Activated CD4-positive, alpha-beta memory T cell treated with anti-CD3 and anti-CD28 coated beads, Interleukin-2, amount 10 ng/mL, durations not matched to agents 7 days and 5 days (primary cell): ENCODE data around the gene ANKRD28. TPM values are rescaled to one million over a fixed set of nuclear protein-coding genes. Genes with fewer than 3 reads are reported as not detected.
A peak's percentile ranks its signal among the peaks of the same experiment; 100 is the strongest.
"Not testable (repeated sequence)": the region's sequence is repeated elsewhere in the genome, so short reads cannot be mapped to it uniquely, and the experiment has no call there.

Experiments used
- CTCF ChIA-PET: fragments of 350-600 bp; sonication (Branson Sonifier 250); formaldehyde crosslinking; loops from one replicate; lab custom pipeline; 2021; ENCODE audit warnings: antibody characterized with exemption, inconsistent platforms; lab: Charles Lee
- POLR2A ChIA-PET: fragments of 350-600 bp; sonication (Branson Sonifier 250); formaldehyde crosslinking; loops from one replicate; lab custom pipeline; 2021; ENCODE audit warnings: antibody characterized with exemption; lab: Charles Lee
- DNase-seq: peaks from one replicate; pipeline ENCODE4 v3.0.0-alpha.2; 2020
- H3K27ac Mint-ChIP-seq: one replicate; pipeline ENCODE4 v1.8.0; 2021; ENCODE audit warnings: mild to moderate bottlenecking, mixed read lengths
- H3K27me3 Mint-ChIP-seq: one replicate; pipeline ENCODE4 v1.8.0; 2021; ENCODE audit warnings: mixed read lengths
- H3K36me3 Mint-ChIP-seq: one replicate; pipeline ENCODE4 v1.8.0; 2021; ENCODE audit warnings: low read depth, mixed read lengths
- H3K4me1 Mint-ChIP-seq: one replicate; pipeline ENCODE4 v1.8.0; 2021; ENCODE audit warnings: mixed read lengths
- H3K4me3 Mint-ChIP-seq: one replicate; pipeline ENCODE4 v1.8.0; 2021; ENCODE audit warnings: mild to moderate bottlenecking, mixed read lengths
- H3K9me3 Mint-ChIP-seq: one replicate; pipeline ENCODE4 v1.8.0; 2021; ENCODE audit warnings: mixed read lengths
- total RNA-seq, 2 experiments: library from RNA; stranded (reverse); gene quantifications; one replicate each; pipeline ENCODE4 v1.2.3, GENCODE V29; 2021

Gene ANKRD28
- total RNA-seq, 2 experiments from 2014 or later, result 56.5 to 56.6 TPM

- H3K4me1 Mint-ChIP-seq, POLR2A ChIA-PET: not testable (repeated sequence)
Measured at GRCh38 chr3:15738616-15739005, 59.2 kb downstream of the ANKRD28 start.

DNA sequence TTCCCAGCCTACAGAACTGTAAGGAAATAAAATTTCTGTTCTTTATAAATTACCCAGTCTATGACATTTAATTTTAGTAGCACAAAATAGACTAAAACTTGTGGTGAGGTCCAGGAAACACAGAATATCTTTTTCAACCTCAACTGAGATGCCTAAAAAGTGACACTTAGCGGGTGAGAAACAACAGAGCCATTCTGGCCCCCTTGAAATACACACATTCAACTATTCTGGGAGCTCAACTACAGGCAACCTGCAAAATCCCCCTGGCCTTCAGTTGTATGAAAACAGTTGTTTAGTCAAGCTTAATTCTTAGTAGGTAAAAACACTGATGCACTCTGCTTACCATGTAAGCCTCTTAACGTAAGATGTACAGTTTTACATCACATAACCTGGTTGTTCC, 66.8 kb downstream of the ANKRD28 start:
- POLR2A ChIA-PET, result no interaction called here

More at GRCh38 chr3:15738616-15739005, 59.2 kb downstream of the ANKRD28 start:
- Mint-ChIP-seq H3K36me3 (peaks cover 74% of the 10 kb centered on the region), H3K9me3 (peaks cover 33% of the 10 kb centered on the region)
- H3K4me3 Mint-ChIP-seq, DNase-seq, CTCF ChIA-PET, H3K27ac Mint-ChIP-seq, H3K27me3 Mint-ChIP-seq: not testable (repeated sequence)

DNA sequence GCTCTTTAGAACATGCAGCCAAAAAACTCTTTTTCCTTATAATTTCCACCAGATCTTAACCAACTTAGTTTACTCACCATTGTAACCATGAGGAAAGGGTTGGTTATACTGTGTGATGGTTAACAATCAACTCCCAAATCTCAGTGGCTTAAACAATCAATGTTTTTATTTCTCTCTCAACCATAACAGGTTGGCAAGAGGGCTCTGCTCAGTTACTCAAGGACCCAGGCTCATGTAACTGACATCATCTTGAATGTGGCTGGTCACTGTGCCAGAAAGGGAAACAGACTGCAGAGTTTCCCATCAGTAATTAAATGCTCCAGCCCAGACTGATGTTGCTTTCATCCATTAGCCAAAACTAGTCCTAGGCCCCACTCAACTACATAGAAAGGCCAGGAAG, 69.0 kb downstream of the ANKRD28 start:
- CTCF ChIA-PET, result no interaction called here
- peaks cover 78% of the 10 kb centered on the region for H3K36me3 Mint-ChIP-seq
- H3K27me3 Mint-ChIP-seq, result no peaks in the 10 kb centered on the region
- DNase-seq, result no peak
- H3K9me3 Mint-ChIP-seq, result no peaks in the 10 kb centered on the region
- no peak overlapping the region for H3K27ac Mint-ChIP-seq
- POLR2A ChIA-PET, result interaction anchor here (0.6 kb wide), 1 partner anchor 109 kb away, joined by 3 read pairs; no protein-coding TSS in a partner anchor
- peaks cover 22% of the 10 kb centered on the region for H3K4me1 Mint-ChIP-seq
- no peak overlapping the region for H3K4me3 Mint-ChIP-seq

More for the DNA sequence above, 66.8 kb downstream of the ANKRD28 start:
- H3K27me3 Mint-ChIP-seq, result no peaks in the 10 kb centered on the region
- no peaks in the 10 kb centered on the region for H3K9me3 Mint-ChIP-seq
- no peak for DNase-seq
- peaks cover 77% of the 10 kb centered on the region for H3K36me3 Mint-ChIP-seq
- CTCF ChIA-PET, result no interaction called here
- no peak overlapping the region for H3K27ac Mint-ChIP-seq
- H3K4me1 Mint-ChIP-seq, result peaks cover 14% of the 10 kb centered on the region
- H3K4me3 Mint-ChIP-seq, result no peak overlapping the region

- no peaks in the 10 kb centered on the region for H3K27me3 Mint-ChIP-seq
- no peak overlapping the region for H3K27ac Mint-ChIP-seq
- POLR2A ChIA-PET, result interaction anchor here (0.6 kb wide), 1 partner anchor 17 kb away, joined by 4 read pairs; no protein-coding TSS in a partner anchor
- DNase-seq, result no peak
- peaks cover 74% of the 10 kb centered on the region for H3K36me3 Mint-ChIP-seq
- no peaks in the 10 kb centered on the region for H3K9me3 Mint-ChIP-seq
- H3K4me3 Mint-ChIP-seq, result no peak overlapping the region
- peaks cover 28% of the 10 kb centered on the region for H3K4me1 Mint-ChIP-seq
- CTCF ChIA-PET, result interaction anchor here (1.1 kb wide), 1 partner anchor 24 kb away, joined by 3 read pairs; no protein-coding TSS in a partner anchor
Measured at GRCh38 chr3:15726881-15727280, 70.9 kb downstream of the ANKRD28 start.

DNA sequence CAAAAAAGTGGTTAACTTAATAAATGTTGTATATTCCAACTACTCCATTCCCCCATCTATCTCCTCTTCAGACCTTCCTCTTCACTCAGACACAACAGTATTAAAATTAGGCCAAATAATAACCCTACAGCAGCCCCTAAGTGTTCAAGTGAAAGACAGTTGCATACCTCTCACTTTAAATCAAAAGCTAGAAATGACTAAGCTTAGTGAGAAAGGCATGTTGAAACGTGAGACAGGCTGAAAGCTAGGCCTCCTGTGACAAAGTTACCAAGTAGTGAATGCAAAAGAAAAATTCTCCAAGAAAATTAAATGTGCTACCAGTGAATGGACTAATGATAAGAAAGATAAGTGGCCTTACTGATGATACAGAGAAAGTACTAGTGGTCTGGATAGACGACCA, 71.7 kb downstream of the ANKRD28 start:
- H3K27ac Mint-ChIP-seq, result peak overlapping the region; percentile 4
- no peak for DNase-seq
- ChIA-PET POLR2A (no interaction called here), CTCF (interaction anchor here (1.1 to 1.3 kb wide), 2 partner anchors 12 to 25 kb away, joined by 3 to 4 read pairs; no protein-coding TSS in a partner anchor)
- H3K4me1 Mint-ChIP-seq, result peaks cover 28% of the 10 kb centered on the region
- no peak overlapping the region for H3K4me3 Mint-ChIP-seq
- no peaks in the 10 kb centered on the region for H3K9me3 Mint-ChIP-seq
- peaks cover 73% of the 10 kb centered on the region for H3K36me3 Mint-ChIP-seq
- no peaks in the 10 kb centered on the region for H3K27me3 Mint-ChIP-seq

DNA sequence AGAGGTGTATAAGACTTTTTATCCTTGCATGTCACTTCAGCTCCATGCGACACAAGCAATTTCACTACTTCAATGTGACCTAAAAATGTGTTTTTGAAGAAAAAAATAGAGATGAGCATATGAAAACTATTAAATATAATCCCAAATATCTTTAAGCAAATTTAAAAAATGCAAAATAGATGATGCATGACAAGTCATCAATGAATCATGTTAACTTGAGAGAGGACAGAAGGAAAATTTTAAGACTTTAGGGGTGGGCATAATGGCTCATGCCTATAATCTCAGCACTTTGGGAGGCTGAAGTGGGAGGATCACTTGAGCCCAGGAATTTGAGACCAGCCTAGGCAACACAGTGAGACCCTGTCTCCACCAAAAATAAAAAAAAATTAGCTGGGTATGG, 73.3 kb downstream of the ANKRD28 start:
- Mint-ChIP-seq H3K27me3 (no peaks in the 10 kb centered on the region), H3K4me1 (peaks cover 28% of the 10 kb centered on the region), H3K36me3 (peaks cover 77% of the 10 kb centered on the region), H3K27ac (no peak overlapping the region), H3K4me3 (no peak overlapping the region), H3K9me3 (no peaks in the 10 kb centered on the region)
- no peak for DNase-seq
- ChIA-PET CTCF (no interaction called here), POLR2A (no interaction called here)

DNA sequence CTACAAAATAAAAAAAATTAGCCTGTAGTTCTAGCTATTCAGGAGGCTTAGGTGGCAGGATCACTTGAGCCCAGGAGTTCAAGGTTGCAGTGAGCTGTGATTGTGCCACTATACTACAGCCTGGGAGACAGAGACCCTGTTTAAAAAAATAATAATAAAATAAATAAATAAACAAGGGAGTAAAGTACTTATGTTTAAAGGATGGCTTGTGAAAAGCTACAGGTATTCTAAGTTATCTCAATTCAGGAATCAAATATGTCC, 74.2 kb downstream of the ANKRD28 start:
- Mint-ChIP-seq H3K9me3 (no peaks in the 10 kb centered on the region), H3K4me3 (no peak overlapping the region), H3K27ac (no peak overlapping the region), H3K4me1 (peaks cover 26% of the 10 kb centered on the region), H3K27me3 (no peaks in the 10 kb centered on the region), H3K36me3 (peaks cover 72% of the 10 kb centered on the region)
- no peak for DNase-seq
- CTCF ChIA-PET, result no interaction called here
- POLR2A ChIA-PET, result no interaction called here

DNA sequence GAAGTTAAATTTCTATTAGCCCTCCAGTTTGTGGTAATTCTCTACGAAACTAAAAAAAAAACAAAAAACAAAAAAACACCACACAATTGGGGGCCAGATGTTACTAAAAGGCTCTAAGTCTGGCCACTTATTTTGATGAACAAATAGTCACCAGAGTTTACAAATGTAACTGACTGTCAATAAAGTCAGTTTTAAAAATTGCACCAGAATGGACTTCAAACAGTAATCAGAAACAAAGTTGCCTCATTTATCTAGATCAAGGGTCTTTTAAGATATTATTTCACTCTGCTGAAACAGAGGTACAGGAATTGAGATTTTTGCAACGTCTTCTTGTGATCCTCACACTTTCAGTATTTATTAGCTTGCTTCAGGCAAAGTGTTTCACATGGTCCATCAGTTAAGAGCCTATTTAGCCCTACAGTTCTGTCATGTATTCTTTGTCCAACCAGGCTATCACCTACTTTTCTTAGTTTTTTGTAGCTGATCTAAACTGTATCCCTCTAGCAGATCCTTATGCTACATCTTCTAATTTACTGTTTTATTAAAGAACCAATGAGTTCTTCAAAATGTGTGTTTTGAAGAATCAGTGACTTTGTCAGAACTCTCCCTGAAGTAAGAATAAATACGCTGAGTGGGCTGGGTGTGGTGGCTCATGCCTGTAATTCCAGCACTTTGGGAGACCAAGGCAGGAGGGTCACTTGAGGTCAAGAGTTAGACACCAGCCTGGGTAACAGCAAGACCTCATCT, 74.7 kb downstream of the ANKRD28 start:
- no peak for DNase-seq
- Mint-ChIP-seq H3K4me3 (no peak overlapping the region), H3K36me3 (peaks cover 68% of the 10 kb centered on the region), H3K9me3 (no peaks in the 10 kb centered on the region), H3K27ac (no peak overlapping the region), H3K27me3 (no peaks in the 10 kb centered on the region), H3K4me1 (peaks cover 26% of the 10 kb centered on the region)
- CTCF ChIA-PET, result no interaction called here
- POLR2A ChIA-PET, result no interaction called here

GRCh38 chr3:15716178-15716577, 81.6 kb downstream of the ANKRD28 start:
- H3K4me3 Mint-ChIP-seq, result no peak overlapping the region
- ChIA-PET CTCF (interaction anchor here (0.7 kb wide), 1 partner anchor 462 kb away, joined by 3 read pairs; no protein-coding TSS in a partner anchor), POLR2A (no interaction called here)
- H3K9me3 Mint-ChIP-seq, result no peaks in the 10 kb centered on the region
- H3K4me1 Mint-ChIP-seq, result no peaks in the 10 kb centered on the region
- H3K27me3 Mint-ChIP-seq, result no peaks in the 10 kb centered on the region
- H3K36me3 Mint-ChIP-seq, result peaks cover 38% of the 10 kb centered on the region
- no peak overlapping the region for H3K27ac Mint-ChIP-seq
- no peak for DNase-seq

GRCh38 chr3:15714448-15714847, 83.3 kb downstream of the ANKRD28 start:
- CTCF ChIA-PET, result interaction anchor here (0.7 to 1.1 kb wide), 2 partner anchors 11 to 91 kb away, joined by 4 to 5 read pairs; no protein-coding TSS in a partner anchor
- Mint-ChIP-seq H3K36me3 (peaks cover 38% of the 10 kb centered on the region), H3K4me1 (no peaks in the 10 kb centered on the region), H3K27ac (no peak overlapping the region), H3K9me3 (no peaks in the 10 kb centered on the region), H3K4me3 (no peak overlapping the region), H3K27me3 (no peaks in the 10 kb centered on the region)
- POLR2A ChIA-PET, result no interaction called here
- no peak for DNase-seq

- Mint-ChIP-seq H3K4me3 (no peak overlapping the region), H3K4me1 (no peaks in the 10 kb centered on the region), H3K27ac (no peak overlapping the region)
Measured at GRCh38 chr3:15713364-15713763, 84.4 kb downstream of the ANKRD28 start.

GRCh38 chr3:15711281-15711680, 86.5 kb downstream of the ANKRD28 start:
- H3K36me3 Mint-ChIP-seq, result peaks cover 58% of the 10 kb centered on the region
- no peak overlapping the region for H3K4me3 Mint-ChIP-seq
- no peaks in the 10 kb centered on the region for H3K27me3 Mint-ChIP-seq
- DNase-seq, result no peak
- H3K9me3 Mint-ChIP-seq, result no peaks in the 10 kb centered on the region
- H3K27ac Mint-ChIP-seq, result no peak overlapping the region
- ChIA-PET CTCF (no interaction called here), POLR2A (no interaction called here)
- H3K4me1 Mint-ChIP-seq, result no peaks in the 10 kb centered on the region

More at GRCh38 chr3:15713364-15713763, 84.4 kb downstream of the ANKRD28 start:
- DNase-seq, result no peak
- ChIA-PET CTCF (interaction anchor here (1.0 to 1.1 kb wide), 3 partner anchors 13 to 595 kb away, joined by 3 to 4 read pairs (median 4); no protein-coding TSS in a partner anchor), POLR2A (no interaction called here)
- H3K27me3 Mint-ChIP-seq, result no peaks in the 10 kb centered on the region
- peaks cover 43% of the 10 kb centered on the region for H3K36me3 Mint-ChIP-seq
- H3K9me3 Mint-ChIP-seq, result no peaks in the 10 kb centered on the region

DNA sequence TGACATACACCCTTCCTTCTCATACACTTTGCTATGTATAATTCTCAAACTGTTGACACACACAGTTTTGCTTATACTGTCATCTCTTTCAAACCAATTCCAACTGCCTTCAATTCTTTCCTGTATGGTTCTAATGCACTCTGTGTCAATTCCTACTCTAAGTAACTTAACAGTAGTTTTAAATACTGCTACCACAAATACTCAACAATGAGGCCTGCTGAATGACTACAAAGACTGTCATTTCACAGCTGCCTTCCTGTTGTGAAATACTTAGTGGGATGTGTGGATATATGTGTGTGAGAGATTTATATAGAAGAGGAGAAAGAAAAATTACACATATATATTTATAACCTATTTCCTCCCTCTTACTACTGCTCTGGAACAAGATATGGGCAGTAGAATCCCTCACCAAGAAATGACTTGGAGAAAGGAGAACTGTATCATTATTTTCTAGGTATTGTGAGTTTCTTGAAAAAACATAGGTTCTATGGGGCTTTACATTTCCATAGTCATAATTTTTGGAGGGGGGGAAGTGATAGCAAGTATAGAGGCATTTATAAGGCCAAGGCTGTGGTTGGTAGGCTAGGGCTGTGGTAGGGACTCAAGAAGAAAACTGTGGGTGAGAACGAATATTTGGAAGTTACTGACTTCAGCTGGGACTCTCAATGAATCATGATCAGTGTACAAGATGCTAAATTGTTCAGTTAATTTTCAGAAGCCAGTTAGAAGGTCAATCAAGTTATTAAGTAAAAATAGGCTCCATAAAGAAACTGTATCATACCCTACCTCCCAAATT, 88.7 kb downstream of the ANKRD28 start:
- POLR2A ChIA-PET, result no interaction called here
- Mint-ChIP-seq H3K27ac (no peak overlapping the region), H3K9me3 (no peaks in the 10 kb centered on the region), H3K4me3 (no peak overlapping the region), H3K4me1 (no peaks in the 10 kb centered on the region), H3K36me3 (peaks cover 62% of the 10 kb centered on the region), H3K27me3 (no peaks in the 10 kb centered on the region)
- CTCF ChIA-PET, result no interaction called here
- no peak for DNase-seq
